NOMO-1 treated with dmso at 0.1 percent for 144 hours (cell line): ENCODE results near the gene MACC1.

Experiments
- DNase-seq: peaks from one replicate; lab custom pipeline; 2025; ENCODE audit not compliant: unreplicated experiment; lab: John Stamatoyannopoulos, UW

MACC1 gene

GRCh38 chr7:20217193-20217948 is at the start of gene MACC1:
MACC1 (minus strand) TSS chr7:20217384; CDS start chr7:20161862, 55,522 bp downstream.
- DNase-seq: peak; percentile 32

- DNase-seq: no peak
Measured at GRCh38 chr7:20264623-20265022, 47.4 kb upstream of the MACC1 start.

- no peak for DNase-seq
Measured at GRCh38 chr7:20260223-20260622, 43.0 kb upstream of the MACC1 start.

GRCh38 chr7:20257212-20257611 is 40.0 kb upstream of the MACC1 start:
- no peak for DNase-seq

- no peak for DNase-seq
Measured at GRCh38 chr7:20249920-20250319, 32.7 kb upstream of the MACC1 start.

GRCh38 chr7:20249376-20249775 is 32.2 kb upstream of the MACC1 start:
- DNase-seq: no peak

GRCh38 chr7:20246236-20246635 is 29.1 kb upstream of the MACC1 start:
- no peak for DNase-seq

GRCh38 chr7:20244334-20245120 is 27.3 kb upstream of the MACC1 start:
- no peak for DNase-seq

GRCh38 chr7:20241911-20242261 is 24.7 kb upstream of the MACC1 start:
- DNase-seq: no peak

- no peak for DNase-seq
Measured at GRCh38 chr7:20241194-20241910, 24.2 kb upstream of the MACC1 start.

- DNase-seq: no peak
Measured at GRCh38 chr7:20240080-20240926, 23.1 kb upstream of the MACC1 start.

GRCh38 chr7:20238754-20239324 is 21.7 kb upstream of the MACC1 start:
- DNase-seq: peak; percentile 57

- DNase-seq: no peak
Measured at GRCh38 chr7:20238194-20238753, 21.1 kb upstream of the MACC1 start.

GRCh38 chr7:20237464-20238193 is 20.4 kb upstream of the MACC1 start:
- no peak for DNase-seq

GRCh38 chr7:20236790-20237189 is 19.6 kb upstream of the MACC1 start:
- DNase-seq: no peak

- DNase-seq: no peak
Measured at GRCh38 chr7:20236043-20236442, 18.9 kb upstream of the MACC1 start.

- DNase-seq: no peak
Measured at GRCh38 chr7:20235288-20235687, 18.1 kb upstream of the MACC1 start.

- DNase-seq: no peak
Measured at GRCh38 chr7:20233362-20233761, 16.2 kb upstream of the MACC1 start.

GRCh38 chr7:20232848-20233247 is 15.7 kb upstream of the MACC1 start:
- DNase-seq: no peak
